Fibroblast of gingiva (primary cell): ENCODE measurements around the gene C1orf50.
"Not testable (repeated sequence)": the region's sequence is repeated elsewhere in the genome, so short reads cannot be mapped to it uniquely, and the experiment has no call there.

Experiments
- DNase-seq: peaks from one replicate; pipeline ENCODE4 v3.0.0-alpha.2; 2011; ENCODE audit warnings: low read depth

Gene C1orf50

DNA sequence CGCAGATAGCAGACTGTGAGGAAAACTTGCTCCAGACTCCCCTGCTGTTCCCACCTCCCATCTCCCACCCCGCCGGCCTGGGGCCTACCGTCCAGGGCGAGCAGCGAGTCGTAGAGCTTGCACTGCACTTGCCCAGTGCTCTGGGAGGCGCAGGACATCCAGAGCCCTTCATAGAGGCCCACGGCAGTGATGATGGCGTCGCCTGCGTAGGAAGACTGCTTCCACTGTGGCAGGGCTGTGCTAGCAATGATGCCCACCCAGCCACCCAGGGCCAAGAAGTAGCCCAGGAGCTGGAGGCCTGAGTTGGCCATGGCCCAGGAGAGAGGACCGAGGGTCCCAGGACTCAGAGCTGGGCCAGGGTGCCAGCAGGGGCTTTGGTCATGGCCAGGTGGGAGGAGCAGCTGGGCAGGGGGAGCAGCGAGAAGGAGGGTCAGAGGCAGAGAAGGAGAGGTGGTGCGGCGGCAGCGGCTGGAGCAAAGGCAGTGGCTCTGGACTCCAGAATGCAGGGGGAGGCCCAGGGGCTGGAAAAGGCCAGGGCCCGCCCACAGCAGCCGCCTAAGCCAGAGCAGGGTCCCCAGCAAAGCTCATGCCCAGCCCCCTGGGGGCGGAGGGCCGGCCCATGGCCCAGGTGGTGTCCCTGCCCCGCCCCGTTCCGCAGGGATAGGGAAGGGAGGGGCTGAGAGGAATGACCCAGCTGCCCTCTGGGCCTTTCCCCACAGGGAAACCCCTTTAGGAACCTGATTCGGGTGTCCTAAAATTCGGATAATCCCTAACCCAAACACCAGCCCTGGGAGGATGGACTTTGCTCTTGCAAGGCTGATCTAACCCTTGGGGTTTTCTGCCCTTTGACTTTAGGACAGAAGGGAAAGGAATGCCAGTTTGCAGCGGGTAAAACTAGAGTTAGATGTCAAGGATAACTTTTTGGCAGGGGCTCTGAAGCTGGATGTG lies 27.0 kb upstream of the C1orf50 start, which contains the start of gene CLDN19:
CLDN19 (minus strand) TSS at position 484 of the 948 bp plus-strand sequence; CDS start at position 311, 173 bp downstream.
- no peak for DNase-seq

DNA sequence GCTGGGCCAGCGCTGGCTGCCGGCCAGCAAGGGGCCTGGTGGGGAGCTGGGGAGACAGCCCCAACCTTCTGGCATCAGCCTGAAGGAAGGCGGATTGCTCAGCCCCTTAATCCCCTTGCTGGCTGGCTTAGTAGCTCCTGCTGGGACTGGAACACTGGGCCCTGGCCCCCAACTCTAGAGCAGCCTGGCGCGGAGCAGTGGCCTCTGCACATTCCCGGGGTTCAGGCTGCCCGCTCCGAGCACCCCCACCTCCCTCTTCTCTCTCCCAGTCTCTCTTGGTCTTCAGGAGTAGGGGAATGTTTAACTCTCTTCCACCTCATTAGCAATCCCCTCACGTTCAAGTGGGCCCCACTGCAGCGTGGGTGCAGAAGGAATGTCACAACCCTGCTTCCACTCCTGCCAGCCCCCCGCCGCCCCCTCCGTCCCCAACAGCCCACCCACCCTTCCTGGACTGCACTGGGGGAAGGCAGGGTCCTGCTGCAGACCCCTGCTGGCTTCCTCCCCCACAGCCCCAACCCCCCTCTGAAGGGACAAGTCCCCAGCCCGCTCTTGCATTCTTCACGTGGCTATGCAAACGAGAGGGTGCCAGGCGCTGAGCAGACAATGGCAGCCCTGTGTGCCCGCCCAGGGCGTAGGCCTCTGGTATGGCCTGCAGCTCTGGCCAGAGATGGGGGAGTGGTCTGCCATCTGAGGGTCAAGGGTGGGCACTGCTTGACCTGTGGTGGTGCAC lies 26.0 kb upstream of the C1orf50 start:
- DNase-seq = no peak

DNA sequence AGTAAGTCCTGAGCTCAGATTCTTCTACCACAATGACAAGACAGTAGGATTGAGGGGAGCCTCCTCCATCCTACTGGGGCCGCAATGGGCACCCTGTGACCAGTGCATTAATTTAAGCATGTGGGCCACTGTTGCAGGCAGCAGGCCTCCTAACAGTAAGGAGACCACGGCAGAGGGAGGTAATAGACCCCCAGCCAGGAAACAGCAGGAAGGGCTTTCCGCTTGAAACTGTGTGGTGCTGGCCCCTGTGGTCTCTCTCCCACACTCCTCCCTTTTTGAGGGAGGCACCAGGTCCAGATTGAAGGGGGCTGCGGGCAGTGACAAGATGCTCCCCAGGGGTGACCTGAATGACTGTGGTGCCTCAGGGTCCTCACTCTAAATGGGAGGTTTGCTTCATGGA lies 25.3 kb upstream of the C1orf50 start:
- DNase-seq = no peak

DNA sequence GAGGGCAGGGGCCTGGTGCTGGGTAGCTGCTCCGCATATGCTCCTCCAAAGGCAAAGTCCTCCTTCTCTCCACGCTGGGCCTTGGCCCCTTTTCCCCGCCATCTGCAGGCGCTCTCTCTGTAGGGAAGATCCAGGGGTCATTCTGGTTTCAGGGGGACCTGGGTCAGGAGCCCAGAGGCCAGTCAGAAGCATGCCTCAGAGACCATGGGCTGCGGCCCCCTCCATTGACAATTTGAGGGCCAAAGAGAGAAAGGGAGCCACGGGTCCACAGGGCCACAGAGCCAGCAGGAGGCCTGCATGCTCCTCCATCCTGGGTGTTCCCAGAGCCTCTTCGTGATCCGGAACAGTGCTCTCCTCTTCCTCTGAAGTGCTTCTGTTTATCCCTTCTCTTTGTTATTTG lies 24.9 kb upstream of the C1orf50 start:
- DNase-seq = no peak

DNA sequence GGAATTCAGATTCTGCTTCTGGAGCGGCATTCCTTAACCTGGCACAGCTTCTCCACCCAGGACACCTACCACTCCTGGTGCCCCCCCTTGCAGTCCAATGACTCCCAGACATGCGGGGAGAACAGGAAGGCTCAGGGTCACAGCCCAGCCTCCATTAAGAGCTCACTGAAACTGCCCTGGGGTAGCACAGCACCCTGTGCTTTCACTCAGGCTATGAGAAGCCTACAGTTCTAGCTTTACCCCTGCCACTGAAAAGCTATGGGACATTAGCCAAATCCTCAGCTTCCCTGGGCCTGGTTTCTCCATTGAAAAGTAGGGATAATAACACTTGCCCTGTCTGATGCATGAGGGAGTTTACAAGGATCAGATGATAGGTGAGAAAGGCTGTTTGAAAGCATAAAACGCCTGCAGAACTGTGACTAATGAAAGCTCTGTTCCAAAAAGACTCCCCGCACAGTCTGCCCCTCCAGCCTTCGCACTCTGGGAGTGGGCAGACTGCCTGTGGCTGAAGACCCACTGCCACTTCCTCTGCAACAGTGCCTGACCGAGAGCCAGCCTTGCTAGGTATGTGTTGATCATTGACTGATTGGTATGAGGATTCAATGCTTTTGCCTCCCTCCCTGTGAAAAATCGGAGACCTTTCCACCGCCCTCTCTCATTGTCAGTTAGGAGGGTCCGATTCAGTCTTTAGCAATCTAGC lies 24.3 kb upstream of the C1orf50 start:
- DNase-seq = no peak

DNA sequence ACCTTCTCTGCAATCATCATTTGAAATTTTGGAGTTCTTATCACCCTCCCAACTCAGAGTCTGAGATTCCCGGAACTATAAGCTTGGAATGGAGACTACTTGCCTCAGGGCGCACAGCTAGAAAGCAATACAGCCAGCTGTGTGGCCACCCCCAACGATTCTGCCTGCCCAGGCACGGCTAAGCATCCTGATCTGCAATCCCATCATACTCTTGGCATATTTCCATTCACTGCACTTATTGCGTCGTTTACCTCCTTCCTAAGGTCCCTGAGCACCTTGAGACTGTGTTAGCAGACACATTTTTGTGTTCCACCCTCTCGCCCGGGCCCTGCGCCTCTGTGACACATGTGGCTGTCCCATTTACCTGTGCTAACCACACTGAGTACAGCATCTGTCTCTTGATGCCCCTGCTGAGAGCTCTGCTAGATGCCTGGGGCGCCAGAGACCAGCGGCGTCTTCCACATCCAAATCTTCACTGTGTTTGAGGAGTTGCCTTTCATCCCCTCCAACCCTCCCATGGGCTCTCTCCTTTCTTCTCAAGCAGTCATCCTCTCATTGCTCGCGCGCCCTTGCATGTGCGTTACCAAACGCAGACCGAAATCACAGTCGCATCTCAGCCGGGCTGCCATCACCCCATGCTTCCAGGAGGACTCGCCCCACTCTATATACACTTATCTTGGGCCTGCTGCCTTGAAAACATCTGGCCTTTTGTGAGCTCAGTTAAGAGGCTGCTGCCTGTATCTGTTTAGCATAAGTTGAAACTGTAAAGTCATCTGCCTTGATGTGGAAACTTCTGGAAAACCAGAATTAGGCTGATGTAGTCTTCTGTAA lies 23.5 kb upstream of the C1orf50 start:
- no peak for DNase-seq

DNA sequence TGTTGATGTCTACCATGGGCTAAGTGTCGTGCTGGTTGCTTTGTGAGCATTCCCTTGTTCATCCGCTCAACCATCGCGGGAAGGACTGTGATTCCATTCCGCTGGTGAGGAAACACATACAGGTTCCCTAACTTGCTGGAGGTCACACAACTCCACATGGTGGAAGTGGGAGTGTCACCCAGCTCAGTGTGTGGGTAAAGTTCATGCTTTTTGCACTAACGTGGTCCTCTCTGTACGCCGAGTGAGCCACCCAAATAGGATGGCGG lies 23.0 kb upstream of the C1orf50 start:
- DNase-seq = no peak

DNA sequence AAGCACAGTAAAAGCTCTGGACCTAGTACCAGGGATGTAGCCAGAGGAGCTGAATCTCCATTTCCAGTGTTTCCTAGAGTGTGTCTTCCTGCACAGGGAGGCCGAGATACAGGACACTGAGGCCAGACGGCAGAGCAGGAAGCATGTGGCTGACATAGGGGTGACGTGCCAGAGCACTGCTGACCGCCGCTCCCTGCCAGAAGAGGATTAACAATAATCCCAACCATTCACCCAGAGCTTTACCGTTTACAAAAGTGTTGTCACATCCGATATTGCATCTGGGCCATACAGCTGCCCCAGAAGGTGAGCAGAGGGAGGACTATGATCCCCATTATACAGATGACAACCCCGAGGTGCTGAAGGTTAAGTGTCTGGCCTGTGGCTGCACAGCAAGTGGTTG lies 21.2 kb upstream of the C1orf50 start:
- no peak for DNase-seq

DNA sequence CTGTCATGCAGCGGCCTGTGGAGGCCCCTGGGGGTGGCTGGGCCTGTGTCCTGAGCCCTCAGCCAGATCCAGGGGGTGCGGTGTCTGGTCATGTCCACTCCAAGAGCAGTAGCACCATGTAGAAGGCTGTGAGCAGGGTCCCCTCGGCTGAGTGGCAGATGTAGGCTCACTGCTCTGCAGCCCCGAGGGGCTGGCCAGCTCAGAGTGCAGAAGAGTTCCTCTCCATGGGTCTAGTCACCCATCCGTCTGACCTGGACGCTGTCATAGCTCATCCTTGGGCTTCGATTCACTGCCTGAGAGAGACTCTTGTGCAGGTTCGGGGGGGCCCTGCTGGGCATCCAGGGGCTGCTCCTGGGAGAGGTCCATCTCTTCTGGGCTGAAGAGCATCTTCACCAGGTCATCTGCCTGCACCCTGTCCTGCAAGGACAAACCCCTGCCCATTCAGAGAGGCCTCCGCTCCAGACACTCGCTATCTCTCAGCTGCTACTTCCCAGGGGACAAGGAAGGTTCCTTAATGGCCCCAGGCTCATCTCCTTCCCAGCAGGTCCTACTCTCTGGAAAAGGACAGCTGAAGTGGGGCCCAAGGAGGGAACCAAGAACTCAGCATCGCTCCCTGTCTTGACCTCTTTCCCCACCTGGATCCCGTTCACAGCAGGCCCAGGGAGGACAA lies 20.5 kb upstream of the C1orf50 start:
- no peak for DNase-seq

DNA sequence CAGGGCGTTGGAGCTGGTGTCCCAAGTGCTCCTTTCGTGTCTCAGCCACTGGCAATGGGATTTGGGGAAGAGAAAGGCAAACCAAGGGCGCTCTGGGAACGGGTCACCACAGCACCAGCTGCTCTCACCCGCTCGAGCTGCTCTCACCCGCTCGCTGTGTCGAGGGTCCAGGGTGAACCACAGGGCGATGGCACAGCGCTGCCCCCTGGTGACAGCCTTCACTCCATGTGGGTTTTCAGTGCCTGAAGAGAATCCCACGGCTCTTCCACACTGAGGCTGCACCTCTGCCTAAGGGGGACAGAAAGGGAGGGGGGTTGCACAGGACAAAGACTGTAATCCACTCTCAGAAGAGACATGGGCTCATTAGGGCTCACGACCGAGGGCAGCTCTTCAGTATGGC lies 19.9 kb upstream of the C1orf50 start:
- no peak for DNase-seq

DNA sequence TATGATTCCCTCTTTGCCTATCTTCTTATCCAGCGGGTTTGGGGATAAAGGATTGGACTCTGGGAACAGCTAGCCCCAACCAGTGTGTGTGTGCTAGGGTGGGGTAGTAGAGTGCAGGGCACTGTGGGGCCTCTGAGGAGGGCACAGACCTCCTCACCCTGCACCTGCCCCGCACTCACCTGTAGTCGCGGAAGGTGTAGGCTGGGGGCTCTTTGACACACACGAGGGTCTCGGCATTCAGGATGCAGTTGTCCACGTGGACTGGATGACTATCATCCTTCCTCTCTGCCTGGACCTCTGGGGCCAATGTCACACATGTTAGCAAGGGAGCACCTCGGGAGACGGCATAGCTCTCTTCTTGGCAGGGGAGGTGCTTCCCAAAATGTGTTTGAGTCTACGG lies 19.0 kb upstream of the C1orf50 start:
- no peak for DNase-seq

DNA sequence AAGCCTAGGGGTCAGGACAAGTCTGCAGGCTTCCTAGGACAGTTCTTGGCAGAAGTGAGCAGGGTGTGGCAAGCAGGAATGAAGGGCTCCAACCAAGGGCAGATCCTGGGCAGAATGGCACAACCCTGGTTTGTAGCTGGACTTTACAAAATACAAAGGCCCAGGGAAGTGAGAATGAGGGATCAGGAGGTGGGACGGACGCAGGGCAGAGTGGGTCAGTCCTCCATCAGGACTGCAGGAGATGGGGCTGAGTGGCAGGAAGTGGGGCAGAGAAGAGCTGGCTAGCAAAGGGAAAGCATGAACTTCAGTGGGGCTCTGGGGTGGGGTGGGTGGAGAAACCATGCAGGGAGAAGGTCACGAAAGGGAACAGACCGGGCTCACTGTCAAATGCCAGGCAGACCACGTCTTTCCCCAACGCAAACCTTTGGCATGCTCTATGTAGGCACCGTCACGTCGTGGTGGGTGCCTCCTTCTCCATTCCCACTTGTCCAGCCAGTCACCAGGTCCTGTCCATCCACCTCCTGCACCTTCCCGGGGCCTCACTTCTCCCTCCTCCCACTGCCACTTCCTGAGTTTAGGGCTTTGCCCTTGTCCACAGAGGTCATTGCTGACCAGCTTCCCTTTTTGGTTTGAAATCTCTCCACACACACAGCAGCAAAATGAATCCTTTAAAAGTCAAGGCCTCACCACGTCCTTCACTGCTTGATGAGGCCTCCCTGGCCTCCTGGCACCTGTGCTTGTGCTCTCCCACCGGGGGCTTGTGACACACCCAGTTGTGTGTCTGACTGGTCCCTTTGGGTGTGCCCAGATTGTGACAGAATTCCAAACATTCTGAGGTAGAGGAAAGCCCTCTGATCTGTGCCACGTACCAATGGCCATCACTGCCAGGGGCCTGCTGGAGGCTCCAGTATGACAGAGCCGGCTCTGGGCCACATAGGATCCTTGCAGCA lies 18.3 kb upstream of the C1orf50 start:
- DNase-seq = no peak

DNA sequence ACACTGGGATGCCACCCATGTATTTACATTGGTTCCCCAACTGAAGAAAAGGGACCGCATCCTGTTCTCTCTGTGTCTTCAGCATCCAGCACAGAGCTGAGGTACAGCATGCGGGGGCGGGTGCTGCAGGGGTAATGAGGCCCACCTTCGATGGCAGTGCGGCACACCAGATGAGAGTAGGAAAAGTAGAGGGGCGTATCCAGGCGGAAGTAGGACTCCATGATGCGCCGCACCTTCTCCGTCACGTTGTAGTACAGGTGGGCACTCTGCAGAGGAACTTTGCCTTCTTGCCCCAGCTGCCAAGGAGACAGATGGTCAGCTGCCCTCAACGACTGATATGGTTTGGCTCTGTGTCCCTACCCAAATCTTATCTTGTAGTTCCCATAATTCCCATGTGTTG lies 17.0 kb upstream of the C1orf50 start:
- DNase-seq = no peak

DNA sequence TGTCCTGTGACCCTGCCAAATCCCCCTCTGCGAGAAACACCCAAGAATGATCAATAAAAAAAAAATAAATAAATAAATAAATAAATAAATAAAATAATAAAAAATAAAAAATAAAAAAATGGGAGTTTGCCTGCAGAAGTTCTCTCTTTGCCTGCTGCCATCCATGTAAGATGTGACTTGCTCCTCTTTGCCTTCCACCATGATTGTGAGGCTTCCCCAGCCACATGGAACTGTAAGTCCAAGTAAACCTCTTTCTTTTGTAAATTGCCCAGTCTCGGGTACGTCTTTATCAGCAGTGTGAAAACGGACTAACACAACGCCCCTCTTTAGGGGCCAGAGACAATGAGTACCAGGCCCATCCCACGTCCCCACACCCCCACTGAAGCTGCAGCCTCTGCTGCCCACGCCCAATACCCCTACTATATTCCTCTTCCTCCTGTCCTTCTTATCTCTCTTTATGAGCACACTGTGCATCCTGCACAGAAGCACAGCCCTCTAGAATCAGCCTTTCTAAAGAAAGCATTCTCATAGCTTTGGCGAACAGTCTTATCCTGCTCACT lies 15.5 kb upstream of the C1orf50 start:
- not testable (repeated sequence) for DNase-seq

DNA sequence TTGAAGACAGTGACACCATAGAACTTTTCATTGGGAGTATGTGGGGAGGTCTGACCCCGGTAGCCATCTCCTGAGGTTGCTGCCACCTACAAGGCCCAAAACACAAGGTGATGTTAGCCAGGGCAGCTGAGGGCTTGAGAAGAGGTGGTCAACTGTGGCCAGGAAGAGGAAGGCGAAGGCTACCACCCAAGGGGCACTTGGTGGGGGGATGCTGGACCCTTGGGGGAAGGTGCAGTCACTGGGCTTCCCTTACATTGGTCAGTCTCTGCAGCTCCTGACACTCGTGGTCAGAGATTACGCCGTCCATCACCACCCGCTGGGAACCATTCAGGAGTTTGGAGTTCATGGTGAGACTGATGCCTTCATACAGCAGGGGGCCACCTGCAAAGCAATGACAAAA lies 14.8 kb upstream of the C1orf50 start:
- no peak for DNase-seq

DNA sequence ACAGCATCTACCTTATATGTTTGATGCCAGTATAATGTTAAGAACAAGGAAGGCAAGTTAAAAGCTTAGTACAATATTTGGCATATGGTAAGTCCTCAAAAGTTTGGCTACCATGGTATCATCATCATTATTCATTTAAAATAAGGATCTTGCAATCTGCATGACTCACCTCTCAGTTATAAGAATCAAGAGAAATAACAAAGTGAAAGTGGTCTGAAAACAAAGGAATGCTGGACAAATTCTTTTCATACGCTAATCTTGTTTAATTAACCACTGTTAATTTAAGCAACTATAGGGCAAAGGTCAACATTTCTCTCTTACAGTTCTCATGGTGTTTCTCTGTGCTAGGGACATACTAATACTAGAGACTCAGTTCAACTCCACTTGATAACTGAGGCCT lies 14.0 kb upstream of the C1orf50 start:
- peak; percentile 65 for DNase-seq

DNA sequence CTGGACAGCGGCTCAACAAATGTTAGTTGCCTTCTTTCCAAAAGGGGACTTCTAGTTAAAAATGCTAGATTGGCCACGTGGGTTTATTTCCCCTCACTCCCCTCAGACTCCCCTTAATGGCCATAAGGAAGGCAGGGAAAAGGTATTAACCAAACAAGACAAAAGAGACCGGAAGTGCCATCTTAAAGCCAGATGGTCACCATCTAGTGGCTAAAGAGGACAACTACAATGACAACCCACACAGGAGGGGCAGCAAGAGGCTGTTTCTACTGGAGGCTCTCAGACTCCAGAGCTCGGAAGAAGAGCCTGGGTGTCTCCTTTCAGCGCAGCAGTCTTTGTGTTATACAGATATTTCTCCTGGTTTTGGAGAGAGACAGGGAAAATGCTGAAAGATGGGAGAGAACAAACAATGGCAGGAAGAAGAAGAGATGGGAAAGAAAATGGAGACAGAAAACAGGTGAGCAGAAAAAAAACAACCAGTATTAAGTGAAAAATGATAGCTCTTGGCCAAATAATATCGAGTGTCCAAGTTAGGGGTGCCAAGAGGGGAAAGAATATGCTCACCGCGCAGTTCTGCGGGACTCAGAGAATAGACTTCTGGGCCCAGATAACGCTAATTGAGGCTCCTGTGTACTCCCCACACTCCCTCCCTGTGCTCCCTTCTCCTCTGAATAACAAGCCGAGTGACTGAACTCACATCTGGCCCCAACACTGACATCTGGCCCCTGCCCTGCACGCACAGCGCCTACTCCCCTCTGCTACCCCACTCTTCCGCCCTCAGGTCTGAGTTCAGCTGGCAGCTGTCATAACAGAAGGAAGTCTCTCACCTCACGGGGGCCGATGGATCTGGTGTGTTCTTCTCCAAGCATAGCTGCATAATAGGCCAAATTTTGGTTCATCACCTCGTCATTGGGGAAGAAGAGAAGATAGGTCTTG lies 9.8 kb upstream of the C1orf50 start:
- DNase-seq = peak; percentile 67

DNA sequence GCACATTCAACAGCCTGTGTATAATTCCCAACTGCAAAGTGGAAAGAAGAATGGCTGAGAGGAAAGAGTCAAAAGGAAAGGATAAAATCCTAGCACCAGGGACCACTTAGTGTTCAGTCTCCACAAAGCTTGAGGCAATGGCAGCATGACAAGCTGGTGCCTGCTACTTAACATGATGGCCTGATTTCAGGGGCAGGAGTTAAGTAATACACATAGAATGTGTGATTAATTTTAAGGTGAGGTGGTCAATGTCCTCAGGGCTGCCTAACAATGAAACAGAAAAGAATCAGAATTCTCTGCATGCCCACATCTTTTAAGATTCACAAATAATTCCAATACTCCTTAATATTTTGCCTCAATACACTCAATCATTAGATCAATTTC lies 9.2 kb upstream of the C1orf50 start:
- DNase-seq = no peak

DNA sequence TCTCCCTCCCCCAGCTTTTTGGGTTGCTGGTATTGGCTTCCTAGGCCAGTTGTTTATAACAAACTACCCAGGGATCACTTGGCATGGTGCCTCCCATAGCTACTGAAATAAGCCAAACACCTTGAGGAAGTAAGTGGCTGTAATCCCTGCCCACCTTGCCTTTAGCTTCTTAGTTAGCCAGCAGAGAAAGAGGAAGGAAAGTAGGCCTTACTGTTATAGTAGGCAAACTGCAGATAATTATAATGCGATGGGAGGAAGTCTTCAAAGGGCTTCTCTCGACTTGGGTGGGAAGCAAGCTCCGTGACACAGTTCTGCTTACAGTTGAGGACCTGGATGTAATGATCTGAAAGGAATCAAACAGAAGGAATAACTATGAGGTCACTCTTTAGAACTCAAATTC lies 8.4 kb upstream of the C1orf50 start:
- no peak for DNase-seq
